Endothelial cell (in vitro differentiated cells): ENCODE measurements around the gene ESF1. TPM values are rescaled to one million over a fixed set of nuclear protein-coding genes. Genes with fewer than 3 reads are reported as not detected.
A peak's percentile ranks its signal among the peaks of the same experiment; 100 is the strongest.
"Not testable (repeated sequence)": the region's sequence is repeated elsewhere in the genome, so short reads cannot be mapped to it uniquely, and the experiment has no call there.

ENCODE experiments used
- DNase-seq: peaks from one replicate; pipeline ENCODE4 v3.0.0; 2021; ENCODE audit warnings: low spot score
- H3K27ac Mint-ChIP-seq: one replicate; pipeline ENCODE4 v1.8.0; 2021; ENCODE audit warnings: mixed read lengths, inconsistent platforms; ENCODE audit not compliant: unreplicated experiment
- H3K27me3 Mint-ChIP-seq: one replicate; pipeline ENCODE4 v1.8.0; 2021; ENCODE audit warnings: mild to moderate bottlenecking, moderate library complexity, mixed read lengths, inconsistent platforms; ENCODE audit not compliant: unreplicated experiment
- H3K36me3 Mint-ChIP-seq: one replicate; pipeline ENCODE4 v1.8.0; 2021; ENCODE audit warnings: mild to moderate bottlenecking, low read depth, mixed read lengths, inconsistent platforms; ENCODE audit not compliant: unreplicated experiment
- H3K4me1 Mint-ChIP-seq: one replicate; pipeline ENCODE4 v1.8.0; 2021; ENCODE audit warnings: mild to moderate bottlenecking, mixed read lengths, inconsistent platforms; ENCODE audit not compliant: unreplicated experiment
- H3K4me3 Mint-ChIP-seq: one replicate; pipeline ENCODE4 v1.8.0; 2021; ENCODE audit warnings: mild to moderate bottlenecking, mixed read lengths, inconsistent platforms; ENCODE audit not compliant: unreplicated experiment
- H3K9me3 Mint-ChIP-seq: one replicate; pipeline ENCODE4 v1.8.0; 2021; ENCODE audit warnings: mixed read lengths, inconsistent platforms; ENCODE audit not compliant: unreplicated experiment
- CTCF ChIP-seq: fragments of 200-600 bp; sonication (generic); IDR thresholded peaks from one replicate; pipeline ENCODE4 v1.5.0; 2021; ENCODE audit warnings: antibody characterized with exemption; ENCODE audit not compliant: unreplicated experiment
- total RNA-seq: library from RNA; stranded (reverse); fragmentation: NEBNext Ultra II Directional; extraction: Animal tissue kit (Norgen Biotek cat#: 25700); gene quantifications from one replicate; pipeline ENCODE4 v1.2.1, GENCODE V29; 2021; ENCODE audit not compliant: unreplicated experiment

The ESF1 gene
- total RNA-seq, 1 donor from 2014 or later, result 11.6 TPM

GRCh38 chr20:13772529-13772928, 12.2 kb downstream of the ESF1 start:
- DNase-seq, result no peak
- H3K27ac Mint-ChIP-seq, result no peak overlapping the region

GRCh38 chr20:13771853-13772453, 12.8 kb downstream of the ESF1 start:
- Mint-ChIP-seq H3K9me3 (no peaks in the 10 kb centered on the region), H3K4me1 (no peaks in the 10 kb centered on the region), H3K4me3 (no peak overlapping the region), H3K27ac (no peak overlapping the region), H3K27me3 (no peaks in the 10 kb centered on the region), H3K36me3 (peaks cover 24% of the 10 kb centered on the region)
- TF ChIP-seq CTCF, result peak; percentile 79
- DNase-seq, result no peak

More at GRCh38 chr20:13772529-13772928, 12.2 kb downstream of the ESF1 start:
- Mint-ChIP-seq H3K9me3 (no peaks in the 10 kb centered on the region), H3K36me3 (peaks cover 19% of the 10 kb centered on the region), H3K4me3 (no peak overlapping the region), H3K27me3 (no peaks in the 10 kb centered on the region), H3K4me1 (no peaks in the 10 kb centered on the region)
- TF ChIP-seq CTCF, result no peak

GRCh38 chr20:13770141-13770540, 14.6 kb downstream of the ESF1 start:
- Mint-ChIP-seq H3K36me3 (peaks cover 38% of the 10 kb centered on the region), H3K9me3 (no peaks in the 10 kb centered on the region), H3K27ac (no peak overlapping the region), H3K4me3 (no peak overlapping the region), H3K4me1 (peaks cover 3% of the 10 kb centered on the region), H3K27me3 (no peaks in the 10 kb centered on the region)
- TF ChIP-seq CTCF, result no peak
- DNase-seq, result no peak

GRCh38 chr20:13765868-13766416, 18.8 kb downstream of the ESF1 start:
- H3K4me1 Mint-ChIP-seq, result peaks cover 3% of the 10 kb centered on the region
- H3K27ac Mint-ChIP-seq, result peak overlapping the region; percentile 86
- no peak for DNase-seq
- peak overlapping the region; percentile 53 for H3K4me3 Mint-ChIP-seq
- TF ChIP-seq CTCF, result no peak
- peaks cover 2% of the 10 kb centered on the region for H3K27me3 Mint-ChIP-seq
- H3K9me3 Mint-ChIP-seq, result no peaks in the 10 kb centered on the region
- peaks cover 45% of the 10 kb centered on the region for H3K36me3 Mint-ChIP-seq

- no peak for DNase-seq
- Mint-ChIP-seq H3K4me1 (peaks cover 3% of the 10 kb centered on the region), H3K27ac (peak overlapping the region; percentile 86), H3K9me3 (no peaks in the 10 kb centered on the region), H3K27me3 (peaks cover 2% of the 10 kb centered on the region), H3K4me3 (peak overlapping the region; percentile 56), H3K36me3 (peaks cover 45% of the 10 kb centered on the region)
- no peak for TF ChIP-seq CTCF
Observed at GRCh38 chr20:13765299-13765698, 19.4 kb downstream of the ESF1 start.

GRCh38 chr20:13760451-13760946, 24.2 kb downstream of the ESF1 start:
- H3K27me3 Mint-ChIP-seq, H3K27ac Mint-ChIP-seq, H3K4me1 Mint-ChIP-seq, H3K9me3 Mint-ChIP-seq, DNase-seq, H3K4me3 Mint-ChIP-seq: not testable (repeated sequence)
- H3K36me3 Mint-ChIP-seq, result peaks cover 28% of the 10 kb centered on the region
